Suprapubic skin (tissue), 4 donors: ENCODE data around the gene JMJD1C. TPM values are rescaled to one million over a fixed set of nuclear protein-coding genes. Genes with fewer than 3 reads are reported as not detected.
"Not testable (repeated sequence)": the region's sequence is repeated elsewhere in the genome, so short reads cannot be mapped to it uniquely, and the experiment has no call there.

Experiments
- DNase-seq, 2 donors: peaks; one replicate each; pipeline ENCODE4 v3.0.0-alpha.2; 2019; ENCODE audit warnings: low spot score in 2 of 2
- H3K27ac ChIP-seq: fragments of 200-600 bp; sonication (generic); one replicate; pipeline ENCODE4 v1.5.1; 2019
- H3K27me3 ChIP-seq: fragments of 200-600 bp; sonication (generic); one replicate; pipeline ENCODE4 v1.5.1; 2019
- H3K36me3 ChIP-seq: fragments of 200-600 bp; sonication (generic); one replicate; pipeline ENCODE4 v1.5.1; 2019
- H3K4me1 ChIP-seq: fragments of 200-600 bp; sonication (generic); one replicate; pipeline ENCODE4 v1.5.1; 2019
- H3K4me3 ChIP-seq: fragments of 200-600 bp; sonication (generic); one replicate; pipeline ENCODE4 v1.5.1; 2019; ENCODE audit warnings: mild to moderate bottlenecking
- H3K9me3 ChIP-seq: fragments of 200-600 bp; sonication (generic); one replicate; pipeline ENCODE4 v1.5.1; 2019
- EP300 ChIP-seq: sonication (generic); formaldehyde crosslinking; IDR thresholded peaks from one replicate; pipeline ENCODE4 v1.6.1; 2017; ENCODE audit warnings: antibody characterized with exemption
- POLR2A ChIP-seq, 2 donors: fragments of 450-650 bp; IDR thresholded peaks; one replicate each; pipeline ENCODE4 v1.6.1; 2017; ENCODE audit warnings: antibody characterized with exemption in 2 of 2, mild to moderate bottlenecking in 2 of 2, moderate library complexity in 2 of 2
- POLR2AphosphoS5 ChIP-seq, 3 donors: sonication (generic); formaldehyde crosslinking; IDR thresholded peaks; one replicate each; pipeline ENCODE4 v1.6.1; 2017; ENCODE audit warnings: antibody characterized with exemption in 3 of 3
- WGBS: methylation state at CpG from one replicate; pipeline ENCODE4 v1.1.5; 2018; 5-methylcytosine and 5-hydroxymethylcytosine counted together
- total RNA-seq, 4 donors: library from RNA; depleted of rRNA; stranded (reverse); fragments of >200 nt; gene quantifications; one replicate each; pipeline ENCODE4 v1.1.0, GENCODE V29; 2016
- TF ChIP-seq, protein P1 (sequence below), 2 donors: fragments of 200-600 bp in 1 of 2; fragments of 450-650 bp in 1 of 2; sonication (generic) in 1 of 2; IDR thresholded peaks; one replicate each; pipeline ENCODE4 v1.5.1; 2016 to 2019; ENCODE audit warnings: antibody characterized with exemption in 2 of 2, mild to moderate bottlenecking in 1 of 2, moderate library complexity in 1 of 2

Gene JMJD1C
- total RNA-seq, 4 donors from 2014 or later = 78.6 to 127 (median 97.5) TPM

DNA sequence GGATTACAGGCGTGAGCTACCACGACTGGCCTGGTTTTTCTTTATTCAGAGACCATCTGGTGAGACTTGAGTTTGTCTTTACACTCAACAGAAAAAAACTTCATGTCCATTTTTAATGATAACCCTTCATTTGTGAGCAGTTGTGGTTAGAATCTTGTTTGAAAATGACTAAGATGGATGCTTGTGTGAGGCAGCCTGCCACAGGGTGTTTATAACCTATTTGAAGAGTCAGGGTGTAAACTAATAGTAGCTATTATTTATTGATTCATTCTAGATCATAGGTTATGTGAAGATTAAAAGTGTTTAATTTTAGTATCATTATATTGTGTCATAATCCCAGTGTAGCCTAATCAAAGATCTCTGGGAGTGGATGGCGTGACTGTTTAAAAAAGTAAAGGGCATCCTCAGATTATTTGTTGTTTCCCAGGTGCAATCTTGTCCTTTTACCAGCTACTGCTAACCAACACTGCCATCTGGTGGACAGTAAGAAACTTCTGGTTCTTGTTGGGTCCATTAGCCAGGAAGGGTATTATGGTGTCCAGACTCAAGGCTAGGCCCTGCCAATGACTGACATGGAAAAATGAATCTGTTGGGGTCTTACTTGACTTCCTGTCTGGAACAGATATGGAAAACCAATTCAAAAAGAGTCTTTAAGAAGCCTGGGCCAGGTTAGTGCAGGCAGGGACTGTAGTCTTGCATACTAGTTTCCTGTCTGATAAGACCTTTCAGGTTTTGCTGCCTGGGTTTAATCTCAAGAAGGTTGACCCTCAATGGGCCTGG, 307.7 kb downstream of the JMJD1C start:
- Histone ChIP-seq H3K27ac (no peak overlapping the region), H3K9me3 (no peaks in the 10 kb centered on the region), H3K27me3 (no peaks in the 10 kb centered on the region), H3K4me3 (no peak overlapping the region), H3K4me1 (peaks cover 3% of the 10 kb centered on the region), H3K36me3 (peaks cover 18% of the 10 kb centered on the region)
- WGBS = 46% methylated on average over 3 of the region's 3 CpGs
- no peak for DNase-seq
- TF ChIP-seq POLR2AphosphoS5 (IDR thresholded peaks at IDR 0.05) = no peak
- TF ChIP-seq, protein P1, sequence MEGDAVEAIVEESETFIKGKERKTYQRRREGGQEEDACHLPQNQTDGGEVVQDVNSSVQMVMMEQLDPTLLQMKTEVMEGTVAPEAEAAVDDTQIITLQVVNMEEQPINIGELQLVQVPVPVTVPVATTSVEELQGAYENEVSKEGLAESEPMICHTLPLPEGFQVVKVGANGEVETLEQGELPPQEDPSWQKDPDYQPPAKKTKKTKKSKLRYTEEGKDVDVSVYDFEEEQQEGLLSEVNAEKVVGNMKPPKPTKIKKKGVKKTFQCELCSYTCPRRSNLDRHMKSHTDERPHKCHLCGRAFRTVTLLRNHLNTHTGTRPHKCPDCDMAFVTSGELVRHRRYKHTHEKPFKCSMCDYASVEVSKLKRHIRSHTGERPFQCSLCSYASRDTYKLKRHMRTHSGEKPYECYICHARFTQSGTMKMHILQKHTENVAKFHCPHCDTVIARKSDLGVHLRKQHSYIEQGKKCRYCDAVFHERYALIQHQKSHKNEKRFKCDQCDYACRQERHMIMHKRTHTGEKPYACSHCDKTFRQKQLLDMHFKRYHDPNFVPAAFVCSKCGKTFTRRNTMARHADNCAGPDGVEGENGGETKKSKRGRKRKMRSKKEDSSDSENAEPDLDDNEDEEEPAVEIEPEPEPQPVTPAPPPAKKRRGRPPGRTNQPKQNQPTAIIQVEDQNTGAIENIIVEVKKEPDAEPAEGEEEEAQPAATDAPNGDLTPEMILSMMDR (IDR thresholded peaks at IDR 0.05) = peak; percentile 64 to 73
- TF ChIP-seq POLR2A (IDR thresholded peaks at IDR 0.05) = no peak

DNA sequence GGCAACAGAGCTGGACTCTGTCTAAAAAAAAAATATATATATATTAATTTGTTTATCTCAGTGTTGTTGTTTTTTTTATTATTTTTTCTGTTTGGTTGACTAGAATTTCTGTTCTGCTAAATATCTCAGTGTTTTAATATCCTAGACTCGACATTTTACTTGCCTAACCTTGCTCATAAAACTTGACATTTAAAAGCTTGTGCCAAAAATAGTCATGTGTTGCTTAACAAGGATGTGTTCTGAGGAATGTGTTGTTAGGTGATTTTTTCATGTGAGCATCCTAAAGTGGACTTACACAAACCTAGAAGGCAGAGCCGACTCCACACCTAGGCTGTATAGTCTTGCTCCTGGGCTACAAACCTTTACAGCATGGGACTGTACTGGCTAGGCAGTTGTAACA, 309.5 kb downstream of the JMJD1C start:
- no peak for DNase-seq
- Histone ChIP-seq H3K4me1 (peaks cover 3% of the 10 kb centered on the region), H3K4me3 (no peak overlapping the region), H3K36me3 (peaks cover 28% of the 10 kb centered on the region), H3K27me3 (no peaks in the 10 kb centered on the region), H3K9me3 (no peaks in the 10 kb centered on the region), H3K27ac (no peak overlapping the region)
- TF ChIP-seq, protein P1 (IDR thresholded peaks at IDR 0.05) = no peak
- TF ChIP-seq POLR2A (IDR thresholded peaks at IDR 0.05) (no peak), POLR2AphosphoS5 (IDR thresholded peaks at IDR 0.05) (no peak), EP300 (no peak)
- 54% methylated on average over 2 of the region's 2 CpGs for WGBS

DNA sequence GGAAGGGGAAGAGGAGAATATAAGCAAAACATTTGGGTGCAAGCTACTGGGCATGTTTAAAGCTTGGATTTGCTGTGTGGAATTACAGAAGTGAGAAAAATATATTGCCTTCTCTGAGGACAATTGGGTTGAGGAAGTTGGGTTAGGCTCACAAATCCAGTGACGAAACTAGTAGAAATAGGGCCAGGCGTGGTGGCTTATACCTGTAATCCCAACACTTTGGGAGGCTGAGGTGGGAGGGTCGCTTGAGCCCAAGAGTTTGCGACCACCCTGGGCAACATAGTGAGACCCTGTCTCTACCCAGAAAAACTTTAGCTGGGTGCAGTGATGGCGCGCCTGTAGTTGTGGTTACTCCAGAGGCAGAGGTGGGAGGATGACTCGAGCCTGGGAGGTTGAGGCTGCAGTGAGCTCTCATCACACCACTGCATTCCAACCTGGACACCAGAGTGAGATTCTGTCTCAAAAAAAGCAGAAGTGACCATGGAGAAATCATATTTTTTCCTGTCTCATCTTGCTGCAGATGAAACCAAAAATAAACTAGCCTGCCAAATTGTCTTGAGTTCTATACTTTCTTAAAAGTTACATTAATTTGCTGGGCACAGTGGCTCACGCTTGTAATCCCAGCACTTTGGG, 310.3 kb downstream of the JMJD1C start:
- DNase-seq = no peak
- TF ChIP-seq POLR2AphosphoS5 (IDR thresholded peaks at IDR 0.05) (no peak), POLR2A (IDR thresholded peaks at IDR 0.05) (no peak), EP300 (no peak)
- TF ChIP-seq, protein P1 (IDR thresholded peaks at IDR 0.05) = no peak
- Histone ChIP-seq H3K4me1 (peaks cover 3% of the 10 kb centered on the region), H3K9me3 (no peaks in the 10 kb centered on the region), H3K36me3 (peaks cover 34% of the 10 kb centered on the region), H3K27me3 (no peaks in the 10 kb centered on the region), H3K27ac (no peak overlapping the region), H3K4me3 (no peak overlapping the region)
- WGBS = 89% methylated on average over 8 of the region's 8 CpGs

DNA sequence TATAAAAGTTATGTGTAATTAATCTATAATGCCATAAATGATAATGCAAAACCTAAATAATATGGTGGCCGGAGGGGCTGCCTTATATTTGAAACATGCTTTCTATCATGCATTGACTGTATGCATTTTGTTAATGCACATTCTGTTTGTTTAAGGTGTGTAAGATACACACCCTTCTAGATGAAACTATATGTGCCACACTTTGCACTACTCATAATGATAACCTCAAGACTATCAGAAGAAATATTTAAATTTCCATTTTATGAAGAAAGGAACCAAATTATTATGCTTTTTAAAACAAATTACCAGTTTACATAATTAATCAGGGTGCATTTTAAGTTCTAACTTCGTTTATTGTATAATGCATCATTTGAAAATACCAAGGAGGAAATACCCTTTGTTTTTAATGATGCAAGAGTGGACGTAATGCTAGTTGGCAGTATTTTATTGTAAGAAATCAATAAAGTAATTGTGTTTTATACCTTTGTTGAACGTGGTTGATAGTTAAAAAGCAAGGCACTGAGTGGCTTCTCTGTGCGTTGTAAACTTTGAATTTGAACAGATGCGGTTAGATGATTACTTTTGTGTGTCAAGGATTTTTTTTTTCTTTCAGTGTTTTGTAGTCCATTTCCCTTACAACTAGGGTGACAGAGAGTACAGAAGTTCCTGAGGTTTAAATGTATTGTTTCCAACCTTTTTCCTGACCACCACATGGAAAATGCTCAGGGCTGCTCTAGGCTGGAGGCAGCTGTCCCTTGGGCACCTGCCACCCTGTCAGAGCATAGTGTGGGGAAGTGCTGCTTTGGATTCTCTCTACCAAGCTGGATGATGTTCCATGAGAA, 311.0 kb downstream of the JMJD1C start:
- no peak for TF ChIP-seq POLR2AphosphoS5 (IDR thresholded peaks at IDR 0.05)
- no peak for TF ChIP-seq EP300
- TF ChIP-seq POLR2A (IDR thresholded peaks at IDR 0.05) = no peak
- TF ChIP-seq, protein P1 (IDR thresholded peaks at IDR 0.05) = no peak
- Histone ChIP-seq H3K36me3 (peaks cover 36% of the 10 kb centered on the region), H3K4me1 (peaks cover 3% of the 10 kb centered on the region), H3K4me3 (no peak overlapping the region), H3K27me3 (no peaks in the 10 kb centered on the region), H3K9me3 (no peaks in the 10 kb centered on the region), H3K27ac (no peak overlapping the region)
- whole genome bisulfite sequencing = 84% methylated on average over 6 of the region's 6 CpGs
- DNase-seq = no peak

DNA sequence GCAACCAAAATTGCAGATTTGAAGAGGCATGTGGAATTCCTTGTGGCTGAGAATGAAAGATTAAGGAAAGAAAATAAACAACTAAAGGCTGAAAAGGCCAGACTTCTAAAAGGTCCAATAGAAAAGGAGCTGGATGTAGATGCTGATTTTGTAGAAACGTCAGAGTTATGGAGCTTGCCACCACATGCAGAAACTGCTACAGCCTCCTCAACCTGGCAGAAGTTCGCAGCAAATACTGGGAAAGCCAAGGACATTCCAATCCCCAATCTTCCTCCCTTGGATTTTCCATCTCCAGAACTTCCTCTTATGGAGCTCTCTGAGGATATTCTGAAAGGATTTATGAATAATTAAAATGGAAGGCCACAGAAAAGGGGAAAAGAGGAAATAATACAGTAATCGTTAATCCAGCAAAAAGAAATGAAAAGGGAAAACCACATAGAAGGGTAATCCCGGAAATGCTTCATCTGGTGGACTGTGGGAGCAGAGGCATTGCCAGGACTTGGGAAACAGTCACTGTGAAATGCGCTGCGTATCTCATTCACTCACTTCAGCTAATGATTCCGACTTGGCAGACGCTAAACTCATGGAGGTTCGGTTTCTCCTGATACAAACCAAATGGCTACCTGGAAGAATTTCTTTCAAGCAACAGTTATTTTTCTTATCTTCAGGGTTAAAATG, 311.8 kb downstream of the JMJD1C start:
- not testable (repeated sequence) for H3K27me3 ChIP-seq, H3K4me1 ChIP-seq, H3K4me3 ChIP-seq, DNase-seq, H3K9me3 ChIP-seq, H3K27ac ChIP-seq
- peaks cover 36% of the 10 kb centered on the region for H3K36me3 ChIP-seq
- 83% methylated on average over 9 of the region's 9 CpGs for WGBS
